K562 (cell line): ENCODE measurements around the gene COL8A2. TPM values are rescaled to one million over a fixed set of nuclear protein-coding genes. Genes with fewer than 3 reads are reported as not detected.

Source experiments
- ATAC-seq: fragments of 200-7000 bp; cut with Tn5 transposase; 3 replicates; pipeline ENCODE4 v1.9.1; 2020; ENCODE audit warnings: moderate library complexity
- BruUV-seq: library from RNA; stranded (reverse); fragments of 400-500 nt; replicated peaks from 2 replicates; lab custom pipeline; 2021; lab: Mats Ljungman, UMichigan
- CTCF ChIA-PET: fragments of 300-600 bp; formaldehyde crosslinking; extraction: SDS; loops from one replicate; lab custom pipeline; 2021; ENCODE audit warnings: low intra/inter-chr PET ratio; lab: Yijun Ruan, JAX
- POLR2A ChIA-PET: fragments of 300-600, 350-650 bp; sonication (Branson Sonifier 250); formaldehyde crosslinking; extraction: SDS; loops from one replicate; lab custom pipeline; 2021; ENCODE audit warnings: antibody characterized with exemption, inconsistent platforms; lab: Yijun Ruan, JAX
- DNase-seq, 4 experiments: peaks; one replicate each; pipeline versions ENCODE4 v3.0.0 to v3.0.0-alpha.2; 2011 to 2018; ENCODE audit warnings: low spot score in 3 of 4, mixed read lengths in 3 of 4; ENCODE audit errors: extremely low read depth in 1 of 4
- FAIRE-seq: peaks from 2 replicates; lab custom pipeline; 2011; peaks lifted over from hg19 to GRCh38; lab: Jason Lieb, UNC
- H2AFZ ChIP-seq: 2 replicates; pipeline ENCODE4 v1.6.0; 2011; ENCODE audit warnings: low read depth, low read length, control low read depth, inconsistent platforms
- H3K27ac ChIP-seq: fragments of 200-600 bp; 3 replicates; pipeline ENCODE4 v1.8.0; 2011; ENCODE audit warnings: low read depth, mild to moderate bottlenecking, control low read depth, inconsistent platforms, low read length, moderate library complexity, mixed read lengths; ENCODE audit errors: extremely low read depth
- H3K27me3 ChIP-seq, 2 experiments: fragments of 300-600 bp in 1 of 2; 2 replicates in 1 of 2; 3 replicates in 1 of 2; pipeline versions ENCODE4 v1.6.0 to v1.8.0; 2011; ENCODE audit warnings: inconsistent platforms in 2 of 2, low read length in 2 of 2, mild to moderate bottlenecking in 1 of 2, mixed read lengths in 1 of 2, moderate library complexity in 1 of 2; ENCODE audit not compliant: control insufficient read depth in 2 of 2, insufficient read depth in 2 of 2
- H3K36me3 ChIP-seq: fragments of 300-600 bp; 3 replicates; pipeline ENCODE4 v1.8.0; 2011; ENCODE audit warnings: mild to moderate bottlenecking, low read length, inconsistent platforms; ENCODE audit not compliant: control insufficient read depth, insufficient read depth
- H3K4me1 ChIP-seq, 2 experiments: fragments of 200-600 bp in 1 of 2; replicated peaks in 1 of 2; 2 replicates in 1 of 2; 3 replicates in 1 of 2; pipeline versions ENCODE4 v1.5.1 to v1.8.0; 2011; ENCODE audit warnings: inconsistent platforms in 2 of 2, low read length in 2 of 2, mild to moderate bottlenecking in 1 of 2, mixed read lengths in 1 of 2, moderate library complexity in 1 of 2; ENCODE audit not compliant: control insufficient read depth in 2 of 2, insufficient read depth in 2 of 2
- H3K4me2 ChIP-seq: 2 replicates; pipeline ENCODE4 v1.6.1; 2011; ENCODE audit warnings: low read length, control low read depth, inconsistent platforms, mixed read lengths; ENCODE audit not compliant: insufficient read depth
- H3K4me3 ChIP-seq: fragments of 200-600 bp; sonication (generic), shearing (Covaris generic); 2 replicates; pipeline ENCODE4 v1.5.1; 2016; ENCODE audit warnings: control low read depth, inconsistent platforms
- H3K79me2 ChIP-seq: fragments of 200-600 bp; 3 replicates; pipeline ENCODE4 v1.8.0; 2011; ENCODE audit warnings: low read length, inconsistent platforms; ENCODE audit not compliant: control insufficient read depth, insufficient read depth
- H3K9ac ChIP-seq, 2 experiments: 2 replicates each; pipeline versions ENCODE4 v1.6.0 to v1.6.1; 2011; ENCODE audit warnings: low read depth in 2 of 2, low read length in 2 of 2, control low read depth in 1 of 2, inconsistent platforms in 1 of 2, mild to moderate bottlenecking in 1 of 2, mixed read lengths in 1 of 2; ENCODE audit not compliant: insufficient read depth in 1 of 2
- H3K9me1 ChIP-seq: one replicate; pipeline ENCODE4 v1.6.0; 2011; ENCODE audit warnings: inconsistent platforms, mild to moderate bottlenecking, low read length, moderate library complexity; ENCODE audit not compliant: control insufficient read depth, insufficient read depth
- H3K9me3 ChIP-seq: replicated peaks from 2 replicates; pipeline ENCODE4 v1.5.1; 2011; ENCODE audit warnings: low read depth, low read length, inconsistent platforms; ENCODE audit not compliant: control insufficient read depth, insufficient read depth
- H4K20me1 ChIP-seq: replicated peaks from 2 replicates; pipeline ENCODE4 v1.6.1; 2011; ENCODE audit warnings: low read length, inconsistent platforms, mixed read lengths; ENCODE audit not compliant: control insufficient read depth, insufficient read depth
- DMBX1 ChIP-seq: fragments of 250-450 bp; sonication (Bioruptor Pico); IDR thresholded peaks from 2 replicates; pipeline ENCODE4 v1.8.0; 2022; ENCODE audit warnings: inconsistent platforms, mild to moderate bottlenecking, moderate library complexity, borderline replicate concordance
- DNMT1 ChIP-seq: fragments of 450-650 bp; IDR thresholded peaks from 2 replicates; pipeline ENCODE4 v1.6.1; 2016; ENCODE audit warnings: antibody characterized with exemption, mild to moderate bottlenecking
- EP400 ChIP-seq: fragments of 450-650 bp; IDR thresholded peaks from 2 replicates; pipeline ENCODE4 v1.6.1; 2017; ENCODE audit warnings: antibody characterized with exemption, mild to moderate bottlenecking, moderate library complexity
- HDAC8 ChIP-seq: fragments of 450-650 bp; IDR thresholded peaks from 2 replicates; pipeline ENCODE4 v1.6.1; 2016; ENCODE audit warnings: mild to moderate bottlenecking, missing genetic modification characterization, moderate library complexity, missing compliant biosample characterization
- NFIC ChIP-seq: fragments of 450-650 bp; IDR thresholded peaks from 2 replicates; pipeline ENCODE4 v1.6.1; 2017; ENCODE audit warnings: mild to moderate bottlenecking, inconsistent platforms
- SP2 ChIP-seq: IDR thresholded peaks from 2 replicates; pipeline ENCODE4 v1.6.1; 2011; ENCODE audit warnings: mild to moderate bottlenecking, low read depth, low read length, moderate library complexity; ENCODE audit not compliant: poor library complexity, severe bottlenecking; ENCODE audit errors: extremely low read depth
- VEZF1 ChIP-seq: fragments of 200-800 bp; sonication (Bioruptor generic); IDR thresholded peaks from 2 replicates; pipeline ENCODE4 v1.6.1; 2017; ENCODE audit warnings: missing genetic modification characterization, missing compliant biosample characterization
- ZNF143 ChIP-seq: sonication (generic); formaldehyde crosslinking; IDR thresholded peaks from 2 replicates; pipeline ENCODE4 v1.9.0; 2022; ENCODE audit warnings: mild to moderate bottlenecking, missing genetic modification reagents
- ZNF324 ChIP-seq: fragments of 250-450 bp; sonication (Bioruptor Pico); IDR thresholded peaks from 2 replicates; pipeline ENCODE4 v1.4.0; 2020; ENCODE audit warnings: mild to moderate bottlenecking
- ZNF584 ChIP-seq: fragments of 200-800 bp; sonication (Bioruptor generic); IDR thresholded peaks from 2 replicates; pipeline ENCODE4 v1.6.1; 2016; ENCODE audit warnings: low read depth, mild to moderate bottlenecking, missing genetic modification characterization, missing compliant biosample characterization
- ZNF589 ChIP-seq: fragments of 200-800 bp; sonication (Bioruptor generic); IDR thresholded peaks from 2 replicates; pipeline ENCODE4 v1.6.1; 2016; ENCODE audit warnings: low read depth, missing genetic modification characterization, missing compliant biosample characterization
- WGBS: fragments of 100-300 bp; shearing (Covaris generic); methylation state at CpG from one replicate; pipeline ENCODE4 v1.1.6; 2016; ENCODE audit warnings: low coverage, mixed read lengths; ENCODE audit not compliant: insufficient coverage; ENCODE audit errors: missing lambda C conversion rate; 5-methylcytosine and 5-hydroxymethylcytosine counted together
- in situ Hi-C: fragments of 300-500 bp; cut with MboI; formaldehyde crosslinking; loops from 4 replicates; pipeline ENCODE4 v1.15.0; 2018; ENCODE audit warnings: inconsistent platforms, mixed read lengths
- intact Hi-C: fragments of 100-400 bp; cut with micrococcal nuclease; formaldehyde crosslinking; loops from 2 replicates; pipeline ENCODE4 v1.14.2; 2022
- polyA plus RNA-seq, 8 experiments: library from polyadenylated mRNA; depleted of rRNA in 4 of 8; stranded (reverse) in 5 of 8; unstranded in 3 of 8; fragments of >200 nt; fragmentation: Nextera tagmentation in 2 of 8; fragmentation: Illumina TruSeq in 1 of 8; extraction: Ambion mirVana in 2 of 8; extraction: Trizol in 1 of 8; gene quantifications; 2 replicates each; pipeline versions ENCODE4 v1.2.1 to v1.2.3, GENCODE V29; 2011 to 2014; ENCODE audit warnings: inconsistent platforms in 1 of 8, missing spikeins in 1 of 8
- total RNA-seq, 7 experiments: library from RNA; depleted of rRNA in 6 of 7; stranded (reverse); fragments of >200 nt in 6 of 7; fragmentation: Illumina TruSeq in 2 of 7; extraction: Trizol in 2 of 7; gene quantifications; 2 replicates each; pipeline versions ENCODE4 v1.2.1 to v1.2.3, GENCODE V29; 2011 to 2021; ENCODE audit warnings: low replicate concordance in 1 of 7

The COL8A2 gene
- total and polyA plus RNA-seq, 9 of the 15 experiments (the other 6 are each of a cell fraction or from before 2014, with no cell fraction given), result 0.03 to 0.14 (median 0.04) TPM; not detected in 5

GRCh38 chr1:36135330-36135667 lies 10.3 kb upstream of the COL8A2 start:
- TF ChIP-seq EP400, result 0 out of 2 replicates have a peak, but pooled peaks have one; percentile 5
- no peak for TF ChIP-seq HDAC8 (tag)
- TF ChIP-seq DNMT1, result no peak
- peak; percentile 41; the same call in 1 of the 2 replicates for TF ChIP-seq ZNF143 (CRISPR knock-in tag)
- TF ChIP-seq SP2, result peak; percentile 6
- 0 out of 2 replicates have a peak, but pooled peaks have one; percentile 77 for TF ChIP-seq ZNF584 (CRISPR knock-in tag)
- 0 out of 2 replicates have a peak, but pooled peaks have one; percentile 57 for TF ChIP-seq ZNF589
- TF ChIP-seq NFIC, result no peak
- no peak for TF ChIP-seq ZNF324 (CRISPR knock-in tag)
- TF ChIP-seq VEZF1 (CRISPR knock-in tag), result peak; percentile 18; the same call in 1 of the 2 replicates
- 0 out of 2 replicates have a peak, but pooled peaks have one; percentile 34 for TF ChIP-seq DMBX1 (CRISPR knock-in tag)
- Histone ChIP-seq H3K9ac (peak overlapping the region; percentile 5 to 15; a peak in 1 of 4 replicates), H3K4me3 (no peak overlapping the region), H3K36me3 (peaks cover 40% of the 10 kb centered on the region), H3K4me1 (peaks cover 5 to 6% of the 10 kb centered on the region in 2 experiments; a peak in 3 of 5 replicates), H2AFZ (peak overlapping the region; percentile 69), H4K20me1 (0 out of 2 replicates have a peak, but pooled peaks cover 1% of the 10 kb centered on the region), H3K27ac (peak overlapping the region; percentile 38; the same call in 2 of the 3 replicates), H3K9me1 (peaks cover 2% of the 10 kb centered on the region), H3K27me3 (no peaks in the 10 kb centered on the region), H3K9me3 (no peaks in the 10 kb centered on the region), H3K4me2 (no peak overlapping the region; the same call in 1 of the 2 replicates), H3K79me2 (peaks cover 2% of the 10 kb centered on the region; the same call in 1 of the 3 replicates)
- ATAC-seq (peak; percentile 5), FAIRE-seq (no peak), DNase-seq (peak in 1 of 4 experiments; percentile 15)
- intact Hi-C loops, result no loop called here
- BruUV-seq, result no TSS peak
- in situ Hi-C loops, result no loop called here
- ChIA-PET POLR2A (interaction anchor here (0.7 to 1.6 kb wide), 12 partner anchors 10 to 303 kb away, joined by 3 to 8 read pairs (median 3); partner anchors contain the start of gene TRAPPC3), CTCF (interaction anchor here (0.6 to 5.8 kb wide), 6 partner anchors 14 to 277 kb away, joined by 3 to 116 read pairs (median 4); partner anchors contain the start of gene TRAPPC3)
- 68% methylated on average over 6 of the region's 6 CpGs for WGBS
